ENCODE results near the gene DHX35. TPM values are rescaled to one million over a fixed set of nuclear protein-coding genes. Genes with fewer than 3 reads are reported as not detected.
"Not testable (repeated sequence)": the region's sequence is repeated elsewhere in the genome, so short reads cannot be mapped to it uniquely, and the experiment has no call there.

DHX35 gene
- total RNA-seq, 1 donor from 2014 or later = 14.1 TPM

- DNase-seq (ENCODE audit: low spot score) = no peak
Measured at GRCh38 chr20:38979434-38979833, 17.3 kb downstream of the DHX35 start.

DNA sequence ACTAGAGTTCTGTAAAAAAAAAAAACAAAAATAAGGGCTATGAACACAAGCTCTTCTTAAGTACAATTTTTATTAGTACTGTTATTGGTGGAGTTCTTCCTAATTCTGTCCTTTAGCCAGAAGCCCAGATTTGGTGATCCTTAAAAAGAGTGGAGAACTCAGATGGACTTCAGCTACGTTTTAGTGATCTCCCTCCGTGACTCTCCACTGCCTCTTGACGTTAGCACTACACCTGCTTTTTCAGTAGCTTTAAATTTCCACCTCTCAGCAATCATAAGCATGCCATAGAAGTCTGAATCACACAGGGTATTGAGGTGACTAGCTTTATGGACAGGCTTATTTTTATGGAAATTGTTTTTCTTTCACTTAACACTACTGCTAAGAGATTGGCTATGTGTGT is 17.7 kb downstream of the DHX35 start:
- DNase-seq (ENCODE audit: low spot score) = no peak

DNA sequence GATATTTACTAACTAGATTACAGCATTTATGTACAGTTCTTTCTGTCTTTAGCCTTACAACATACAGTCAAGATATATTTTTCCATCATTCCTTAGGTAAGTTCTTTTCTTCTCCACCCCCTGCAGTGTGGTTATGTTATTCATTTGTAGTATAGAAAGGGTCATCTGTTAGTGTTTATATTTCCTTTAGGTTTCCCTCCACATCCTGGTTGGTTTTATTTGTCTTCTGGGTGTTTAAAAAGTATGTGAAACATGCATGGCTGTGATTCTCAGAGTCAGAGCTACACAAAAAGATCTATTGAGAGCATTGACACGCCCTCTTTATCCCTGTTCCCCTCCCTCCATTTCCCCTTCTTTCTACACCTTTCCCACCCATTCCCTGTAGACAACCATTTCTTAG is 20.1 kb downstream of the DHX35 start:
- DNase-seq (ENCODE audit: low spot score) = no peak

DNA sequence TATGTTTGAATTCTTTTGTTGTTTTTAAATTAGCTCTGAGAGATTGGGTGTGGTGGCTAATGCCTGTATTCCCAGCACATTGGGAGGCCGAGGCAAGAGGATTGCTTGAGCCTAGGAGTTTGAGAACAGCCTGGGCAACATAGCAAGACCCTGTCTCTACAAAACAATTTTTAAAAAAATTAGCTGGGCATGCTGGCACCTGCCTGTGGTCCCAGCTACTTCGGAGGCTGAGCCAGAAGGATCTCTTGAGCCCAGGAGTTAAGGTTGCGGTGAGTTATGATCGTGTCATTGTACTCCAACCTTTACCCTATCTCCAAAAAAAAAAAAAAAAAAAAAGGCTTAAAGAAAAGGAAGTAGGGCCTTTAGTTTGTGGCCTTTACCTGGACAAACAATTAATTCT is 22.9 kb downstream of the DHX35 start:
- DNase-seq (ENCODE audit: low spot score) = no peak

- DNase-seq (ENCODE audit: low spot score) = no peak
Measured at GRCh38 chr20:38985603-38986170, 23.5 kb downstream of the DHX35 start.

- DNase-seq (ENCODE audit: low spot score) = no peak
Measured at GRCh38 chr20:38986663-38987062, 24.5 kb downstream of the DHX35 start.

- no peak for DNase-seq (ENCODE audit: low spot score)
Measured at GRCh38 chr20:38987777-38988176, 25.6 kb downstream of the DHX35 start.

GRCh38 chr20:38990728-38991127 is 28.6 kb downstream of the DHX35 start:
- no peak for DNase-seq (ENCODE audit: low spot score)

GRCh38 chr20:38991814-38992704 is 29.9 kb downstream of the DHX35 start:
- DNase-seq (ENCODE audit: low spot score) = no peak

DNA sequence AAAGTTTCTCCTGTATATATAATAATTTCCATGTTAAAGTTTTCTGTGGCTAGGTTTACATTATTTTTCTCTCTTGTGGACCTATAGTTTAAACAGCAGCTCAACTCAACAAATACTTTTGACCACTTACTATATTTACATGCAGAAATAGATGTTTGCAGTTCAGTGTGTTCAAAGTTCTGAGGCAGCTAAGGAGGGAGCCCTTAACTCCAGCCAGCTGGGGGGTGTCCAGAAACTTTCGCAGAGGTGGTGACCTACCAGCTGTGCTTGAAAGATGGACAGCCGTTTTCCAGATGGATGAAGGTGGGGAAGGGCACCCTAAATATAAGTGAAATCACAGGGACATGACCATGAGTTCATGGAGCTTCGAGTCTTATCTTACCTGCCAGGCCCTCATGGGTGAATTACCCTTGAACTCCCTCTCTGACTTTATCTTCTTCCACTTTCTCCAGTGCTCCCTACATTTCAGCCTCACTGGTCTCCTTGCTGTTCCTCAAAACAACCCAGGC is 33.4 kb downstream of the DHX35 start:
- DNase-seq (ENCODE audit: low spot score) = no peak

DNA sequence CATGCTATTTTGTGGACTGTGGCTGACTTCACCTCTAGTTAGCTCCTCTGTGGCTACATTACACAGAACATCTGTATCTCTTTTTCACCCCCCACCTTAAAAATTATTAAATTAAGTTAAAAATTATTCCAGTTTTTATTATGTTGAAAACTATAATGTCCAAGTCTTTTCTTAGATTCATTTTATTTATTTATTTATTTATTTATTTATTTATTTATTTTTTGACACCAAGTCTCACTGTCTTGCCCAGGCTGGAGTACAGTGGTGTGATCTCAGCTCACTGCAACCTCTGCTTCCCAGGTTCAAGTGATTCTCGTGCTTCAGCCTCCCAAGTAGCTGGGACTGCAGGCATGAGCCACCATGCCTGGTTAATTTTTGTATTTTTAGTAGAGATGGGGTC is 34.7 kb downstream of the DHX35 start:
- DNase-seq (ENCODE audit: low spot score) = not testable (repeated sequence)

- no peak for DNase-seq (ENCODE audit: low spot score)
Measured at GRCh38 chr20:38997622-38998021, 35.5 kb downstream of the DHX35 start.

GRCh38 chr20:38999217-38999616 is 37.1 kb downstream of the DHX35 start:
- no peak for DNase-seq (ENCODE audit: low spot score)

GRCh38 chr20:38999965-39000910 is 38.1 kb downstream of the DHX35 start:
- no peak for DNase-seq (ENCODE audit: low spot score)

GRCh38 chr20:39004508-39004907 is 42.4 kb downstream of the DHX35 start:
- no peak for DNase-seq (ENCODE audit: low spot score)

GRCh38 chr20:39009348-39009747 is 47.2 kb downstream of the DHX35 start:
- DNase-seq (ENCODE audit: low spot score) = no peak

DNA sequence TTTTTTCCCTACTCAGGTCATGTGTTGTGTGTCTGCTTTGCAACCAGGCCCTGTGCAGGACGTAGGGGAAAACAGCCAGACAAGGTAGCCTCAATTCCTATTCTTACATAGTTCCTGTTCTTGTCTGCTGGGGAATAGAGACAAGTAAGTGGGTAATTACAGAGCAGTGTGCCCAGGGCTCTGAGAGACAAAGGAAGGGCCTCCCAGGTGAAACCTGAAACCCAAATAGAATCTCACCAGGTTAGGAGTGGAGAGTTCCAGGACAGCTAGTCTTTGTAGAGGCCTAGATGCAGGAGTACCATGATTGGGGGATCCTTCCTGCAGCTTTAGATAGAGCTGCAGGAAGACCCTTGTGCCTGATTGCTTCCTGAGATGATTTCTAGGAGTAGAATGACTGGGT is 48.4 kb downstream of the DHX35 start:
- DNase-seq (ENCODE audit: low spot score) = no peak

GRCh38 chr20:39013662-39014109 is 51.5 kb downstream of the DHX35 start:
- no peak for DNase-seq (ENCODE audit: low spot score)

- no peak for DNase-seq (ENCODE audit: low spot score)
Measured at GRCh38 chr20:39016041-39016440, 53.9 kb downstream of the DHX35 start.

DNA sequence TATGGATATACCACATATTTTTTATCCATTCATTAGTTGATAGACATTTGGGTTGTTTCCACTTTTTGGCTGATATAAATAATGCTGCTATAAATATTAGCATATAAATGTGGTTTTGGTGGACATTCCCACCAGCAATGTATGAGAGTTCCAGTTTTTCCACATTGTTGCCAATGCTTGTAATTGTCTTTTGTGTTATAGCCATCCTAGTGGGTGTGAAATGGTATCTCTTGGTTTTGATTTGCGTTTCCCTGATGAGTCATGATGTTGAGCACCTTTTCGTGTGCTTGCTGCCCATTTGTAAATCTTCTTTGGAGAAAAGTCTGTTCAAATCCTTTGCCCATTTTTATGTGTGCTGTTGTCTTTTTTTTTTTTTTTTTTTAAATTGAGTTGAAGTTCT is 54.4 kb downstream of the DHX35 start:
- no peak for DNase-seq (ENCODE audit: low spot score)

DNA sequence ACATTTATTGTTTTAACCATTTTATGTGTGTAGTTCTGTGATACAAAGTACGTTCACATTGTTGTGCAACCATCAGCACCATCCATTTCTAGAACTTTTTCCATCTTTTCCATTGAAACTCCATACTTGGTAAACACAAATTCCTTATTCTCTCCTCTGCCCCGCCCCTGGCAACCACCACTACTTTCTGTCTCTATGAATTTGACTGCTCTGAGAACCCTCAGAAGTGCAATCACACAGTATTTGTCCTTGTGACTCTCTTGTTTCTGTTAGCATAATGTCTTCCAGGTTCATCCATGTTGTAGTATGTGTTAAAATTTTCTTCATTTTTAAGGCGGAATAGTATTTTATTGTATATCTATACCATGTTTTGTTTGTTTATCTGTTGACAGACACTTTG is 56.9 kb downstream of the DHX35 start:
- DNase-seq (ENCODE audit: low spot score) = no peak

- DNase-seq (ENCODE audit: low spot score) = no peak
Measured at GRCh38 chr20:39019805-39020325, 57.7 kb downstream of the DHX35 start.
